ENCODE results near the gene MGST1. TPM values are rescaled to one million over a fixed set of nuclear protein-coding genes. Genes with fewer than 3 reads are reported as not detected.

Gene MGST1
- polyA plus RNA-seq, 4 donors: 34.7 to 290 (median 79.7) TPM

DNA sequence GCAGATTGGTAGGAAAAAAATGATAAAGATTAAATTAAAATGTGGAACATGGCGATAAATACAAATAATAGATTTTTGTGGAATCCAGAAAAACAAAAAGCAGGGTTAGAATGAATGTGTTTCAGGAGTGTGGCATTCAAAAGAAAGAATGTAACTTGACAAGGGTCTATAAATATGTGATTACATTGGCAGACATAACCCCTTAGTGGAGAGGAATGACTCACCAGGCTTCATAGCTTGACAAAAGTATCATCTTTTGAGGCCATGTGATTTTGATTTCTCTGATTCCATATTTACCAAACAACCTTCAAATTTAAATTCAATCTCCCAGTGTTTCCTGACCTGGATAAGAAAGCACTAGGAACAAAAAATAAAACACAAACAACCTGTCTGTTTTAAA is 24.4 kb upstream of the MGST1 start:
- Histone ChIP-seq H3K27ac (ENCODE audit: low read depth in 1 of 3, low read length in 2 of 3) (no peak overlapping the region), H3K9me3 (ENCODE audit: control insufficient read depth in 2 of 2, insufficient read depth in 1 of 2, low read depth in 1 of 2, low read length in 1 of 2) (peaks cover 0 to 5% of the 10 kb centered on the region in 2 donors), H3K4me1 (ENCODE audit: control insufficient read depth in 3 of 3, insufficient read depth in 2 of 3, low read depth in 1 of 3, low read length in 2 of 3) (peaks cover 0 to 12% (median 1%) of the 10 kb centered on the region in 3 donors), H3K36me3 (ENCODE audit: control insufficient read depth in 3 of 3, insufficient read depth in 2 of 3, low read depth in 1 of 3, low read length in 3 of 3) (peaks cover 0 to under 1% (median 0%) of the 10 kb centered on the region in 3 donors), H3K4me3 (ENCODE audit: low read depth in 1 of 3, low read length in 3 of 3) (no peak overlapping the region), H3K27me3 (ENCODE audit: control insufficient read depth in 3 of 3, insufficient read depth in 3 of 3, low read length in 3 of 3) (no peaks in the 10 kb centered on the region)
- no peak for FAIRE-seq
- WGBS, 3 donors: 76 to 93% (median 88%) methylated on average over 1 of the region's 1 CpG
- no peak for DNase-seq

DNA sequence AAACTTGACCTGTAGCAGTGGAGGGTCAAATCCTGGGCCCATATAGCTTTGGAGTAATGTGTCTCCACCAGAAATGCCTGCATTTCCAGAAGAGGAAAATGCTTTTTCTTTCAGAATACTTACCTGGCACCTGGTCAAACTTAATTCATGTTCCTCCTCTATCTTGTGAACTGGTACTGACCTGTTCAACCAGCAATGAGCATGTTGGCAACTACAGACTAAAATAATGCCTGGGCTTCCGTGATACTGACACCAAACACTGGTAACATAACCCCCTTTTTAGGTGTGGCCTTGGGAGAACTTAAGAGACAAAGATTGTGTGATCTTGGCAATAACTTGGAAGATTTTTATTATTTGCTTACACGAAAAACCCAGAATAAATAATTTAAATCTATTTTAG is 23.8 kb upstream of the MGST1 start:
- Histone ChIP-seq H3K27me3 (ENCODE audit: control insufficient read depth in 3 of 3, insufficient read depth in 3 of 3, low read length in 3 of 3) (no peaks in the 10 kb centered on the region), H3K27ac (ENCODE audit: low read depth in 1 of 3, low read length in 2 of 3) (no peak overlapping the region), H3K9me3 (ENCODE audit: control insufficient read depth in 2 of 2, insufficient read depth in 1 of 2, low read depth in 1 of 2, low read length in 1 of 2) (peaks cover 0 to 10% of the 10 kb centered on the region in 2 donors), H3K4me3 (ENCODE audit: low read depth in 1 of 3, low read length in 3 of 3) (no peak overlapping the region), H3K36me3 (ENCODE audit: control insufficient read depth in 3 of 3, insufficient read depth in 2 of 3, low read depth in 1 of 3, low read length in 3 of 3) (peaks cover 0 to 2% (median 0%) of the 10 kb centered on the region in 3 donors), H3K4me1 (ENCODE audit: control insufficient read depth in 3 of 3, insufficient read depth in 2 of 3, low read depth in 1 of 3, low read length in 2 of 3) (peaks cover 0 to 12% (median 1%) of the 10 kb centered on the region in 3 donors)
- DNase-seq: no peak
- WGBS, 3 donors: 41 to 61% (median 46%) methylated on average over 2 of the region's 2 CpGs
- FAIRE-seq: no peak

DNA sequence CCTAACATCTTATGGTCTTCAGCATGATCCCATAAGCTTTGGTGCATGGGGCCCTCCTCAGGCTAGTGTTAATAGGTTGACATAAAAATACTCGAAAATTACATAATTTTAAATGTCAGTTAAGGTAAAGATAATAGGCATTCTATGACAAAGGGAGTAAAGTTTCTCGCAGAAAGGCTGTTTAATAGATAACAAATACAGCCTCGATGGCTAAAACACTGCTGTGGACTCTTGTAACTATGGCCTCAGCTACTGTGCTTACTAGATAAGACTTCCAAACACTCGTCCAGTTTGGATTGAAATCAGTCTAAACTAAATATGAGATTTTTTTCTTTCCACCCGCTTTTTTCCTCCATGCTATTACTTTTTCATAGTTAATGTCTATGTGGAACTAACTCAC is 23.2 kb upstream of the MGST1 start:
- Histone ChIP-seq H3K27ac (ENCODE audit: low read depth in 1 of 3, low read length in 2 of 3) (peak overlapping the region in 1 of 3 donors; percentile 54), H3K4me1 (ENCODE audit: control insufficient read depth in 3 of 3, insufficient read depth in 2 of 3, low read depth in 1 of 3, low read length in 2 of 3) (peaks cover 0 to 12% (median 1%) of the 10 kb centered on the region in 3 donors), H3K36me3 (ENCODE audit: control insufficient read depth in 3 of 3, insufficient read depth in 2 of 3, low read depth in 1 of 3, low read length in 3 of 3) (peaks cover 0 to 2% (median 0%) of the 10 kb centered on the region in 3 donors), H3K4me3 (ENCODE audit: low read depth in 1 of 3, low read length in 3 of 3) (no peak overlapping the region), H3K27me3 (ENCODE audit: control insufficient read depth in 3 of 3, insufficient read depth in 3 of 3, low read length in 3 of 3) (no peaks in the 10 kb centered on the region), H3K9me3 (ENCODE audit: control insufficient read depth in 2 of 2, insufficient read depth in 1 of 2, low read depth in 1 of 2, low read length in 1 of 2) (peaks cover 0 to 10% of the 10 kb centered on the region in 2 donors)
- 17 to 52% (median 21%) methylated on average over 5 of the region's 5 CpGs for WGBS, 3 donors
- DNase-seq (peak; percentile 38 to 63), FAIRE-seq (no peak)

DNA sequence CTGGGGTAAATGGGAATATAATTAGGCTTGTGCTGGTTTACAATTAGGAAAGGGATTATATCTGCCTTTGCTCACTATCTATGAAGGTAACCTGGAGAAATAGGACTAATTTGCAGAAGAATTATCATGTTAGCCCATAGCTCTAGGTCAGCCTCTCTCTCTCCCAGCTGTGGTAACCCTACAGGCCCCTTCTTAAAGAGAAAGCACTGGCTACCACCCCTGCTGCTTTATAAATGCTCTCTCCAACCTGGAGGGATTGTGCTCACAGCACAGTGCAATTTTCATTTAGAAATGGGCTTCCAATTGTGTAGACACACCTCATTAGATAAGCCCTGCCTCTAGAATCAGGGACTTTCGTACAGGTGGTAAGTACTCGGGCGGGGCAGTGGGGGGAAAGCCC is 22.7 kb upstream of the MGST1 start:
- DNase-seq: peak in 1 of 2 donors; percentile 9
- H3K27ac ChIP-seq (ENCODE audit: low read depth in 1 of 3, low read length in 2 of 3): peak overlapping the region in 1 of 3 donors; percentile 54
- H3K4me1 ChIP-seq (ENCODE audit: control insufficient read depth in 3 of 3, insufficient read depth in 2 of 3, low read depth in 1 of 3, low read length in 2 of 3): peaks cover 0 to 12% (median 1%) of the 10 kb centered on the region in 3 donors
- no peak for FAIRE-seq
- peaks cover 0 to 2% (median 0%) of the 10 kb centered on the region in 3 donors for H3K36me3 ChIP-seq (ENCODE audit: control insufficient read depth in 3 of 3, insufficient read depth in 2 of 3, low read depth in 1 of 3, low read length in 3 of 3)
- 11 to 60% (median 37%) methylated on average over 3 of the region's 3 CpGs for whole genome bisulfite sequencing, 3 donors
- no peaks in the 10 kb centered on the region for H3K27me3 ChIP-seq (ENCODE audit: control insufficient read depth in 3 of 3, insufficient read depth in 3 of 3, low read length in 3 of 3)
- H3K4me3 ChIP-seq (ENCODE audit: low read depth in 1 of 3, low read length in 3 of 3): no peak overlapping the region
- H3K9me3 ChIP-seq (ENCODE audit: control insufficient read depth in 2 of 2, insufficient read depth in 1 of 2, low read depth in 1 of 2, low read length in 1 of 2): peaks cover 0 to 9% of the 10 kb centered on the region in 2 donors

DNA sequence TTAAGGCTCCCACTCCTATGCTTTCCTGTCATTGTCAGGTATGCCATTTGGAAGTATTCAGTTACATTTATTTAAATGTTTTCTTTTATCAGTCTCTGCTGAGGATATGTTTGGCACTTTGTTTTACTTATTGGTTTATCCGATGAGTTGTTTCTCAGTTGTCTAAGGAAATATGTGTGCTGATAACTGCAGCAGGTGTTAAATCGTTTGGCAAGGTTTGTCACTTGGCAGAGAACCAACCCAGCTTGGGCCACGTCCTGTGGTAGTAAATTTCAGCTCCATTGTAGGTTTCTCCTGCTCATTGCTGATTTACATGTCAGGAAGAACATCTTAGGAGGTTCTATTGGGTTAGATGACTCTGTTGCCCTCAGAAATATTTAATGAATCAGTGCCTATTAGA is 22.0 kb upstream of the MGST1 start:
- H3K9me3 ChIP-seq (ENCODE audit: control insufficient read depth in 2 of 2, insufficient read depth in 1 of 2, low read depth in 1 of 2, low read length in 1 of 2): peaks cover 0 to 7% of the 10 kb centered on the region in 2 donors
- no peak overlapping the region for H3K4me3 ChIP-seq (ENCODE audit: low read depth in 1 of 3, low read length in 3 of 3)
- peaks cover 0 to 12% (median 1%) of the 10 kb centered on the region in 3 donors for H3K4me1 ChIP-seq (ENCODE audit: control insufficient read depth in 3 of 3, insufficient read depth in 2 of 3, low read depth in 1 of 3, low read length in 2 of 3)
- 7 to 24% (median 12%) methylated on average over 3 of the region's 3 CpGs for WGBS, 3 donors
- H3K27me3 ChIP-seq (ENCODE audit: control insufficient read depth in 3 of 3, insufficient read depth in 3 of 3, low read length in 3 of 3): no peaks in the 10 kb centered on the region
- H3K27ac ChIP-seq (ENCODE audit: low read depth in 1 of 3, low read length in 2 of 3): no peak overlapping the region
- DNase-seq: peak; percentile 22 to 55
- no peak for FAIRE-seq
- peaks cover 0 to 2% (median 0%) of the 10 kb centered on the region in 3 donors for H3K36me3 ChIP-seq (ENCODE audit: control insufficient read depth in 3 of 3, insufficient read depth in 2 of 3, low read depth in 1 of 3, low read length in 3 of 3)

DNA sequence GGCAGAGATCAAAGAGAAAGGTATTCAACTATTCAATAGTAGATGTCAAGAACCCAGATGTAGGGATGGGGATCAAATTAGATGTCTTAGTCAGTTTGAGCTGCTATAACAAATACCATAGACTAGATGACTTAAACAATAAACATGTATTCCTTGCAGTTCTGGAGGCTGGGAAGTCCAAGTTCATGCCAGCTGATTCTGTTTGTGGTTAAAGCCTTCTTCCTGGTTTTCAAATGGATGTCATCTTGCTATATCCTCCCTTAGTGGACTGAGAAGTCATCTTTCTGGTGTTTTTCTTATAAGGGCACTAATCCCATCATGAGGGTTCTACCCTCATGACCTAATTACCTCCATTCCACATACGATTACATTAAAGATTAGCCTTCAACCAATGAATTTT is 19.5 kb upstream of the MGST1 start:
- no peak for FAIRE-seq
- 82 to 95% (median 93%) methylated on average over 1 of the region's 1 CpG for WGBS, 3 donors

DNA sequence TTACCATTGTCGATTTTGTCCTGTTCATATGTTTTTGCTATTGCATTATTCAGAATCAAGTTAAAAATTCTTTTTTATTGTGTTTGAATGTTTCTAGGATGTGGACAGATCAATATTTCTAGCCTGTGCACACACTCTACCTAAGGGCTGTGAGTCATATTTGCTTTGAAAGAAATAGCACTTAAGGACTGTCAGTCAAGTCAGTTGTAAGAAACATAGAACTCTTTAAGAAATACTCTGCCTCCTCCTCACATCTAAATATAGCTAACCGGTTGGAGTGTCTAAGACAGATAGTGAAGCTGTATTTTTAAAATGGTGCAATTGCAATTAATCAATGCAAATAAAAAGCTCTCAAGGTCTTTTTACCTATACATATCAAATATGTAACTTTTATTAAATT is 17.9 kb upstream of the MGST1 start:
- Histone ChIP-seq H3K4me3 (ENCODE audit: low read depth in 1 of 3, low read length in 3 of 3) (no peak overlapping the region), H3K36me3 (ENCODE audit: control insufficient read depth in 3 of 3, insufficient read depth in 2 of 3, low read depth in 1 of 3, low read length in 3 of 3) (peaks cover 0 to 2% (median 0%) of the 10 kb centered on the region in 3 donors), H3K27ac (ENCODE audit: low read depth in 1 of 3, low read length in 2 of 3) (no peak overlapping the region), H3K9me3 (ENCODE audit: control insufficient read depth in 2 of 2, insufficient read depth in 1 of 2, low read depth in 1 of 2, low read length in 1 of 2) (peaks cover 0 to 7% of the 10 kb centered on the region in 2 donors), H3K4me1 (ENCODE audit: control insufficient read depth in 3 of 3, insufficient read depth in 2 of 3, low read depth in 1 of 3, low read length in 2 of 3) (peaks cover 0 to 10% (median 1%) of the 10 kb centered on the region in 3 donors), H3K27me3 (ENCODE audit: control insufficient read depth in 3 of 3, insufficient read depth in 3 of 3, low read length in 3 of 3) (no peaks in the 10 kb centered on the region)
- WGBS, 3 donors: 64 to 80% (median 71%) methylated on average over 2 of the region's 2 CpGs
- FAIRE-seq (no peak), DNase-seq (no peak)

More for the DNA sequence above, 19.5 kb upstream of the MGST1 start:
- no peak for DNase-seq
- Histone ChIP-seq H3K27ac (ENCODE audit: low read depth in 1 of 3, low read length in 2 of 3) (no peak overlapping the region), H3K36me3 (ENCODE audit: control insufficient read depth in 3 of 3, insufficient read depth in 2 of 3, low read depth in 1 of 3, low read length in 3 of 3) (peaks cover 0 to 2% (median 0%) of the 10 kb centered on the region in 3 donors), H3K4me1 (ENCODE audit: control insufficient read depth in 3 of 3, insufficient read depth in 2 of 3, low read depth in 1 of 3, low read length in 2 of 3) (peaks cover 0 to 12% (median 1%) of the 10 kb centered on the region in 3 donors), H3K4me3 (ENCODE audit: low read depth in 1 of 3, low read length in 3 of 3) (no peak overlapping the region), H3K27me3 (ENCODE audit: control insufficient read depth in 3 of 3, insufficient read depth in 3 of 3, low read length in 3 of 3) (no peaks in the 10 kb centered on the region), H3K9me3 (ENCODE audit: control insufficient read depth in 2 of 2, insufficient read depth in 1 of 2, low read depth in 1 of 2, low read length in 1 of 2) (peaks cover 0 to 7% of the 10 kb centered on the region in 2 donors)

DNA sequence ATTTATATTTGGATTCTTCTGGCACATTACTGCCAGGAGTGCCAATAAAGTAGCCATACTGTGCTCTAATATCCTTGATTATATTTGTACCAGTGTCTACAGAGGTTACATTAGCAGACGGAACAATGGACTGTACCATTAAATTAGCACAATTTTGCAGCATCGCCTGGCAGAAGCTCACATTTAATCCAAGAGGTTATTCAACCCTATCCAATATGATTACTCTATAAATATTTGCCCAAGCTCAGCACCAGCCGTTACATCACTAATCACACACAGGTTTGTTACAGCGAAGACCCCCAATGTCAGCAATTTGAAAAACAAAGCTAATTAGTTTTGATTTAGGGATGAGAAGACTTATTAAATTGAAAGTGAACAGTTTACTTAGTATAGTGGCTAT is 16.9 kb upstream of the MGST1 start:
- Histone ChIP-seq H3K4me1 (ENCODE audit: control insufficient read depth in 3 of 3, insufficient read depth in 2 of 3, low read depth in 1 of 3, low read length in 2 of 3) (peaks cover 0 to 2% (median 0%) of the 10 kb centered on the region in 3 donors), H3K36me3 (ENCODE audit: control insufficient read depth in 3 of 3, insufficient read depth in 2 of 3, low read depth in 1 of 3, low read length in 3 of 3) (peaks cover 0 to 2% (median 0%) of the 10 kb centered on the region in 3 donors), H3K9me3 (ENCODE audit: control insufficient read depth in 2 of 2, insufficient read depth in 1 of 2, low read depth in 1 of 2, low read length in 1 of 2) (peaks cover 0 to 7% of the 10 kb centered on the region in 2 donors), H3K4me3 (ENCODE audit: low read depth in 1 of 3, low read length in 3 of 3) (no peak overlapping the region), H3K27me3 (ENCODE audit: control insufficient read depth in 3 of 3, insufficient read depth in 3 of 3, low read length in 3 of 3) (no peaks in the 10 kb centered on the region), H3K27ac (ENCODE audit: low read depth in 1 of 3, low read length in 2 of 3) (no peak overlapping the region)
- DNase-seq (no peak), FAIRE-seq (no peak)
- WGBS, 3 donors: 85 to 90% (median 86%) methylated on average over 4 of the region's 4 CpGs

DNA sequence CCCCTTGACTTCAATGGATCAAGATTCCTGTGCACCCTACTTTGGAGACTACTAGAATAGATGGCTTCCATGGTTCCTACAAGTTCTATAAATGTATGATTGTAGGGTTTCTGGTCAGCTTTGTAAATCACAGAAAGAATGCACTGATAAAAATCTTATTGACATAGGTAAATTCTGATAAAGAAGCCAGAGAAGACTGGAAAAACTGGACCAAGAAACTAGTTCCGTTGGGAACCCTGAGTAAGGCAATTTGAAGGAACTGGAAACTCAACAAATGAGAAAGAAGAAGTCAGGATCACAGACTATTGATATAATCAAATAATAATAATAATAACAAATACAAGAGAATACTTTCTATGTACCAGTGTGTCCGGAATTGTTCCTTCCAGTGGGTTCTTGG is 15.4 kb upstream of the MGST1 start:
- H3K36me3 ChIP-seq (ENCODE audit: control insufficient read depth in 3 of 3, insufficient read depth in 2 of 3, low read depth in 1 of 3, low read length in 3 of 3): peaks cover 0 to 2% (median 0%) of the 10 kb centered on the region in 3 donors
- WGBS, 3 donors: 61 to 73% (median 66%) methylated on average over 2 of the region's 2 CpGs
- no peak overlapping the region for H3K4me3 ChIP-seq (ENCODE audit: low read depth in 1 of 3, low read length in 3 of 3)
- FAIRE-seq (no peak), DNase-seq (no peak)
- peaks cover 0 to 7% of the 10 kb centered on the region in 2 donors for H3K9me3 ChIP-seq (ENCODE audit: control insufficient read depth in 2 of 2, insufficient read depth in 1 of 2, low read depth in 1 of 2, low read length in 1 of 2)
- H3K4me1 ChIP-seq (ENCODE audit: control insufficient read depth in 3 of 3, insufficient read depth in 2 of 3, low read depth in 1 of 3, low read length in 2 of 3): no peaks in the 10 kb centered on the region
- no peaks in the 10 kb centered on the region for H3K27me3 ChIP-seq (ENCODE audit: control insufficient read depth in 3 of 3, insufficient read depth in 3 of 3, low read length in 3 of 3)
- no peak overlapping the region for H3K27ac ChIP-seq (ENCODE audit: low read depth in 1 of 3, low read length in 2 of 3)
